HG03108 (cell line): ENCODE measurements around the gene VCL.
"Not testable (repeated sequence)": the region's sequence is repeated elsewhere in the genome, so short reads cannot be mapped to it uniquely, and the experiment has no call there.

Experiments used
- ATAC-seq: cut with Tn5 transposase; IDR thresholded peaks from one replicate; pipeline ENCODE4 v1.9.1; 2021; ENCODE audit warnings: moderate library complexity; ENCODE audit not compliant: unreplicated experiment

VCL gene

DNA sequence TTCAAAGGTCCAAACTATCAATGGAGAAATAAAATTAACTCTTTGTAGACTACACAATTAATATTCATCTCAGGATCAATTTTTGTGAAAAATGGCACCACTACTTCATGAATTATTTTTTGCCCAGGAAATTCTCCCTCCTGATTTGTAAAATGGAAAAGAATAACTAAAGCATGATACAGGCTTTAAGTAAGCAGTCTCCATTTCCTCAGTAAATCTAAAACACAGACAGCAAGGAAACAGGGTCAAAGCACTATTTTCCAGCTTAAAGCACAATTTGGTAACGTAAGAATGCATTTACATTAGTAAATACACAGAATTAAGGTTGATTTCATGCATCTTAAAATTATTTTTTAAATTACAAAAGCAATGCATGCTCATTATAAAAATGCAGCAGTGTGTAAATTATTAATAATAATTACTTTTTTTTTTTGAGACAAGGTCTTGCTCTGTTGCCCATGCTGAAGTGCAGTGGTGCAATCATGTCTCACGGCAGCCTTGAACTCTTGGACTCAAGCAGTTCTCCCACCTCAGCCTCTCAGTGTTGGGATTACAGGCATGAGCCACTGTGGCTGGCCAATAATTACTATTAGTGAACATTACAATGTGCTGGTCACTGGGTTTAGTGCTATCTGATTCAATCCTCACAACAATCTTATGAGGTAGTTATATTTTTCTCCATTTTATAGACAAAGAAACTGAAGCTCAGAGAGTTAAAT lies 26.1 kb upstream of the VCL start:
- no peak for ATAC-seq

GRCh38 chr10:73973427-73973826 lies 24.5 kb upstream of the VCL start:
- no peak for ATAC-seq

DNA sequence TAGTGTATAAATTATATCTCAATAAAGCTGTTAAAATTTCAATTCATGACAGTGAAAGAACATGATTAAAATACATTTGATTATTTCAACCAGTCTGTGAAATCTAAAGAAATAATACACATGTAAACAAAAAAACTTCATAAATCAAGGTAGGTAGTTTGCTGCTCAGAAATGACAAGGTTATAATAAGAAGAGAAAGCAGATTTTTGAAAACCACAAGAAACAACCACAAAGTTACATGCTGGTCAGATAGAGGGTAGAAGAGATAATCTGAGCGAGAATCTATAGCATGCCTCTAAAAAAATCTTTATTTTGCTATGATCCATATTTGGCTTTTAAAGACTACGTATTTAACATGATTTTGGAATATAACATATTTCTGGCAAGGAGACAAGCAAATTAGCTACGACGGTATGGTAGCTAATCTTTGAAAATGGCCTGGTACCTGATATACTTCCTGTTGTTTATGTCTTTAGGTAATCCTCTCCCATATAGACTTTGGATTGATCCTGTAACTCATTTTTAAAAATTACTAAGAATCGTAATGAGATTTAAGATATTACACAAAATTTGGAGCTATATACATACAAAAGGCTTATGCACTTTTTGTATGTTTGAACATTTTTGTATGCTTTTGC lies 23.5 kb upstream of the VCL start:
- ATAC-seq: no peak

GRCh38 chr10:73975388-73975787 lies 22.5 kb upstream of the VCL start:
- no peak for ATAC-seq

DNA sequence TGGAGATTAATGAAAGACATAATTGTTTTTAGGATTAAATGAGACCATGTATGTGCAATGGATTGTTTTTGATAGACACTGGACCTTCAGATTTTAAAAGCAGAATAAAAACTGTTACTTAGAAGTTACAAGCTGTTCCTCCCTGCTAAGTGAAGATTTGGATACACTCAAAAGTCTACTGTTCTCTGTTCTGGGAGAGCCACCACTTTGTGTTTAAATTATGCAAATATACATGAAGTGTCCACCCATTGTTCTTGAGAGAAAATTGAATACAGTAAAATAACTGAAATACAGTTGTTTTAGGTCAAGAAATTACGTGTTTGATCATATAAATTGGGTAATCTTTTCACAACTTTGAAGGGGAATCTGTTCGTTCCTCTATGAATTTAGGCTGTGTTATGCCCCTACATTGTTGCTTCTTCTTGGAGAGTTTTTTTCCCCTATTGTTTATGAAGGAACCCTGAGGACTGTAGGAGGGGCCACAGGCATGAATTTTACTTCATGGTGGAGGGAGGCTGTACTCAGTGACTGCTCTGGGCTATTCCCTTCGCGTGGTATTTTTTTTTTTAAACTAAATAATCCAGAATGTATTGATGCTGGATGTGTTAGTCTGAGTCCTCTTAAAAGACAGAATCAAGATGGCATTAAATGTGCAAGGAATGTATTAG lies 18.6 kb upstream of the VCL start:
- no peak for ATAC-seq

DNA sequence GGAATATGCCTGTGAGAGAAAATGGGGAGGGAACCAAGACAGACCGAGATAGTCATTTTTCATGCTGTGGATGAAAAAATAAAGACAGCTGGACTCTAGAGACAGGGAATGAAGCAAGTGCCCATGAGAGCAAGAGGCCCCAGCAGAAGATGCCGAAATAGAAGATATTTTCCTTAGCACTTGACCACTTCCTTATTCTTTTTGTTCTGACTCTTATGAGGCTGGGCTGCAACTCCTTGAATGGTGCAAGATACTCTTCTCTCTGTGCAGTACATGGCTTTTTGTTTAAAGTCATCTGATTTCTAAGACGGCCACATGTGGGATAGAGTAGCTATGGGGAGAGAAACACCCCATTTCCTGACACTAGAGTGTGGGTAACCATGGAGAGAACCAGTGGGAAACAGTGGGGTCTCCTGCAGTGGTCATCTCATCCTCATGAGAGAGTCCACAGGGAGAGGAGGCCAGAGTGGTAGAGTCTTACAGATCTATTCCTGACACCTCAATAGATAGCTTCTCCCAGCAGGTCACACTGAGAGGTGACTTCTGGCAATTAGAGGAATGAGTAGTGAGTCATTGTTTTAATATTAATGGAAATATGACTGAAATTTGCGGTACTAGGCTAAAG lies 18.0 kb upstream of the VCL start:
- ATAC-seq: no peak

- no peak for ATAC-seq
These were observed 16.1 kb upstream of the VCL start for GRCh38 chr10:73981812-73982211.

DNA sequence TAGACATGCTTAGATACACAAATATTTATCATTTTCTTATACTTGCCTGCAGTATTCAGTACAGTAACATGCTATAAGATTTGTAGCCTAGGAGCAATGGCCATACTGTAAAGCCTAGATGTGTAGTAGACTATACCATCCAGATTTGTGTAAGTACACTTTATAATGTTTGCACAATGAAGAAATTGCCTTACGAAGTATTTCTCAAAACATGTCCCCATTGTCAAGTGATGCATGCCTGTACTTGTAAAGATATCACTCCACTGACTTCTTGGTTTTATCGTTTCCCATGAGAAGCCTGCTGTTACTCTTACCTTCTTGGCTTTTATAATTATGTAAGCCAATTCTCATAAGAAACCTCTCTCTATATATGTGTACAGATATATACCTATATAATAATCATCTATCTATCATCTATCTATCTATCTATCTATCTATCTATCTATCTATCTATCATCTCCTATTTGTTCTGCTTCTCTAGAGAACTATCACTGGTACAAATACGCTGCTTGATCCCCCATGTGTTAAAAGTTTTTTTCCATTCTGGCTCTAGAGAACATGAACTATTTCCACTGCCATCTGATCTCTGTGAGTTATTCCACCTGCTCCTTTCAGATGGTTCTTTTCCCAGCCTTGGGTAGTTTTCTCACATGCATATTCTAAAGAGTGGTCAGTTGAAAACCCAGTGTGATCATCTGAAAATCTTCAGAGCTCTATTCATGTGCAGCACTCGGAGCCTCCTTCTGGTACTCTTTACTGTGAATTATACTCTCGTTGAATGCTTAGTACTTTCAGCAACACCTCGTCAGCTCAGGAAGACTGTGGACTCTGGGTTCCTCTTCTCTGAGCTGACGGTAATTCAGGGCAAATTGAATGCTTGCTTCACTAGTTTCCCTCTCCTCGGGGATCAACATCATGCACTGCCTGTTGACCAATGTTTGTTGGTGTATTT lies 14.5 kb upstream of the VCL start:
- ATAC-seq: no peak

DNA sequence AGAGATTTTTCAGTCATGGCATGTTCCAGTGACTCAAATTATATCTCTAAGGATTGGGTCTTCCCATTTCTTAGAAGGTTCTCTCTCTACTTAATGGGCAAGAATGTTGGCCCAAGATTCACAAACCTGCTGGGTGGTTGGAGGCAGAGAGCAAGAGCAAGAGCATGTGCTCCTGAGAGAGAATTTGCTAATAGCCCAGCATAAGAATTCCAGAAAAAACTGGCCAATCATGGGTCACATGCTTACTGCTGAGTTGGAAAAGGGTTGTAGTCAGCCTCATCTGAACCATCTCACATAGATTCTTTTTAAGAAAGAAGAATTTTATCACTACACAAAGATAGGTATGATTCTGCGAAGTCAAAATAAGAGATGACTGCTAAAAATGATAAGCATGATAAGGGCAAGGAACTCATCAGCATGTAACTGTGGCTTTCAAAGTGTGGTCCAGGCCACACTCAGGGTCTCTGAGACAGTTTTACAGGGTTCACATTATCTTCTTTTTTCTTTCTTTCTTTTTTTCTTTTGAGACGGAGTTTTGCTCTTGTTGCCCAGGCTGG lies 8.2 kb upstream of the VCL start:
- no peak for ATAC-seq

- ATAC-seq: no peak
These were observed 6.6 kb upstream of the VCL start for GRCh38 chr10:73991203-73991883.

GRCh38 chr10:73991884-73992245 lies 6.1 kb upstream of the VCL start:
- no peak for ATAC-seq

GRCh38 chr10:73992899-73993788 lies 4.8 kb upstream of the VCL start:
- ATAC-seq: no peak

DNA sequence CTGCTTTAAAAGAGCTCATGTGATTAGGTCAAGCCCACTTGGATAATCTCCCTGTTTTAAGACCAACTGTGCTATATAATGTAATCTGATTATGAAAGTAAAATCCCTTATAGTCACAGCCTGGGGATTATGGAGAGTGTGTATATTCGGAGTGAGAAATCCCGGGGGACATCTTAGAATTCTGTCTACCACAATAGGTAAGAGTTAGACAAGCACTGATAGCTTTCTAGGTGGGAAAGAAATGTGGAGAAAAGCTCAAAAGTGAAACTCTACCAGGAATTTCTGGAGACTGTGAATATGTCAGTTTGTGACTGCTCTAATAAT lies 2.9 kb upstream of the VCL start:
- ATAC-seq: no peak

GRCh38 chr10:73997461-73997786 lies 492 bp upstream of the VCL start:
- peak; percentile 18 for ATAC-seq

DNA sequence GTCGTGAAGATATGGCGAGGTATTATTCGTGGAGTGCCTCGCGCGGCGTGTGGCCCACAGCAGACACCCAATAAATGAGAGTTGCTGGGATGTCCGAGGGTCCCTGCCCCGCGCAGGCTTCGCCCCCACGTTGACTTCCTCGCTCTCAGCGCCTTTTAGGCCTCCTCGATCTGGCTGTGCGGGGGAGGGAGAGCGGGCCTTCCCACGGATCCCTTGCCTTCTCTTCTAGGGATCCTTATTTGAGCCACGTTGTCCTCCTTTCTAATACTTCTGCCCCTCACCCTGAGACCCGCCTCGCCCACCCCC lies 660 bp downstream of the VCL start:
- ATAC-seq: no peak

DNA sequence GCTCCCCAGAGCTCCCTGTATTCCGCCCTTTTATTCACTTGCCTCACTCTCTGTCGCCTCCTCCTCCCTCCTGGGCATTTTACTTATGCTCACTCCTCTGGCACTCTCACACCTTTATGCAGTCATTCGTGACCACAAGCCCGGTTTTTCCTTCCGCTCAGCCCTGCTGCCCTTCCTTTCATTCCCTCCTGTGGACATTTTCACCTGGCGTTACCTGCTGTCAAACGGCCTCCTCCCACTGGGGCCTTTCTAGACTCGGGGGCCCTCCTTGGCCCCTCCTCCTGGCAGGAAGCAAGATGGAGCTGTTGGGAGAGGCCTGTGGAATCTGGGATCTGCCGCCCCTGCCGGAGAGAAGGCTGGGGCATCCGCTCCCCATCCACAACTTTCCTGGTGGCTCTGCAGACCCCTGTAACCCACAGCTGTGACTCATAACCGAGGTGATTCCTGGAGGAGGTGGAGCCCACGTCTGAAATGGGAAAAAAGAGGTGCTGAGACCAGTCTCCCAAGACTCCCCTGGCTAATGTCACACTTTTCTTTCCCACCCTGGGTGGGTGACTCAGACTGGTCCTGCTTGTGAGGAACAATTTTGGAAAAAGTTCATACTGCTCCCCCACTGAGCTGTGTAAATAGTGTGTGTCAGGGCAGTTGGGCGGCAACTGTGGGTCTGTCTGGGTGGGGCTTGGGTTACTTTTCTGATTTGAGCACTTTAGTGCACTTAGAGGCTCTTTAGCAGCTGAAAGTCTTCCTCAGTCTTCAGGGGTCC lies 1.2 kb downstream of the VCL start:
- no peak for ATAC-seq

- no peak for ATAC-seq
These were observed 1.8 kb downstream of the VCL start for GRCh38 chr10:73999703-74000102.

DNA sequence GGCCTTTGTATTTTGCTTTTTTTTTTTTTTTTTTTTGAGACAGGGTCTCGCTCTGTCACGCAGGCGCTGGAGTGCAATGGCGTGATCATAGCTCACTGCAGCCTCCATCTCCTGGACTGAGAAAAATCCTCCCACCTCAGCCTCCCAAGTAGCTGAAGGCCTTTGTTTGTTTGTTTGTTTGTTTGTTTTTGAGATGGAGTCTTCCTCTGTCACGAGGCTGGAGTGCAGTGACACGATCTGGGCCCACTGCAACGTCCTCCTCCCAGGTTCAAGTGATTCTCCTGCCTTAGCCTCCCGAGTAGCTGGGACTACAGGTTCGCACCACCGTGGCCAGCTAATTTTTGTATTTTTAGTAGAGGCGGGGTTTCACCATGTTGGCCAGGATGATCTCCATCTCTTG lies 2.3 kb downstream of the VCL start:
- not testable (repeated sequence) for ATAC-seq
